H1 (cell line): ENCODE measurements around the gene CPHXL. TPM values are rescaled to one million over a fixed set of nuclear protein-coding genes. Genes with fewer than 3 reads are reported as not detected.

Source experiments
- CTCF ChIA-PET: fragments of 300-600 bp; sonication (Branson Sonifier 250); formaldehyde crosslinking; loops from one replicate; lab custom pipeline; 2021; ENCODE audit not compliant: partially characterized antibody; lab: Charles Lee
- POLR2A ChIA-PET: fragments of 300-600 bp; sonication (Branson Sonifier 250); formaldehyde crosslinking; loops from one replicate; lab custom pipeline; 2021; ENCODE audit warnings: inconsistent platforms; ENCODE audit not compliant: partially characterized antibody; lab: Charles Lee
- DNase-seq, 2 experiments: peaks; one replicate each; pipeline versions ENCODE4 v3.0.0 to v3.0.0-alpha.2; 2010 to 2022; ENCODE audit warnings: low spot score in 2 of 2, low read depth in 1 of 2, mixed read lengths in 1 of 2
- FAIRE-seq: peaks from 2 replicates; lab custom pipeline; 2011; peaks lifted over from hg19 to GRCh38; lab: Jason Lieb, UNC
- H2AFZ ChIP-seq: 2 replicates; pipeline ENCODE4 v1.8.1; 2012; ENCODE audit warnings: low read length, inconsistent platforms
- H2AK5ac ChIP-seq: 2 replicates; pipeline ENCODE4 v1.6.1; 2013; ENCODE audit warnings: low read depth, low read length
- H2BK120ac ChIP-seq: replicated peaks from 2 replicates; pipeline ENCODE3; 2013; ENCODE audit warnings: low read depth, low read length, inconsistent platforms
- H2BK12ac ChIP-seq: 2 replicates; pipeline ENCODE4 v1.6.1; 2013; ENCODE audit warnings: low read depth, low read length
- H2BK15ac ChIP-seq: 2 replicates; pipeline ENCODE4 v1.6.1; 2013; ENCODE audit warnings: low read length
- H2BK20ac ChIP-seq: 2 replicates; pipeline ENCODE4 v1.6.1; 2013; ENCODE audit warnings: low read length
- H2BK5ac ChIP-seq: 2 replicates; pipeline ENCODE4 v1.6.1; 2013; ENCODE audit warnings: low read depth, low read length
- H3K14ac ChIP-seq: 2 replicates; pipeline ENCODE4 v1.6.1; 2013; ENCODE audit warnings: inconsistent platforms; ENCODE audit not compliant: insufficient read length
- H3K18ac ChIP-seq: 2 replicates; pipeline ENCODE4 v1.6.1; 2013; ENCODE audit warnings: low read length; ENCODE audit errors: extremely low read depth
- H3K23ac ChIP-seq: 2 replicates; pipeline ENCODE4 v1.6.1; 2013; ENCODE audit warnings: inconsistent platforms; ENCODE audit not compliant: insufficient read length
- H3K23me2 ChIP-seq: 2 replicates; pipeline ENCODE4 v1.6.1; 2013; ENCODE audit warnings: low read depth, low read length
- H3K27ac ChIP-seq: 2 replicates; pipeline ENCODE4 v1.6.1; 2011; ENCODE audit warnings: low read depth, low read length, inconsistent platforms
- H3K27me3 ChIP-seq, 4 experiments: replicated peaks in 1 of 4; 1 replicate in 1 of 4; 2 replicates in 3 of 4; pipeline versions ENCODE4 v1.6.1 to v1.8.1; 2011 to 2013; ENCODE audit warnings: low read length in 3 of 4, mild to moderate bottlenecking in 3 of 4, inconsistent platforms in 2 of 4, mixed read lengths in 2 of 4, moderate library complexity in 1 of 4; ENCODE audit not compliant: control insufficient read depth in 3 of 4, insufficient read depth in 3 of 4; ENCODE audit errors: extremely low read depth in 1 of 4
- H3K36me3 ChIP-seq, 4 experiments: 2 replicates each; pipeline versions ENCODE4 v1.6.1 to v1.8.1; 2011 to 2013; ENCODE audit warnings: mild to moderate bottlenecking in 4 of 4, low read length in 3 of 4, moderate library complexity in 2 of 4, control low read depth in 1 of 4, inconsistent platforms in 1 of 4; ENCODE audit not compliant: insufficient read depth in 4 of 4, control insufficient read depth in 2 of 4
- H3K4ac ChIP-seq: replicated peaks from 2 replicates; pipeline ENCODE3; 2013; ENCODE audit warnings: low read length, low read depth, mixed read lengths, inconsistent platforms; ENCODE audit not compliant: insufficient read length
- H3K4me1 ChIP-seq, 4 experiments: replicated peaks in 1 of 4; 1 replicate in 1 of 4; 2 replicates in 3 of 4; pipeline versions ENCODE4 v1.6.1 to v1.8.1; 2011 to 2013; ENCODE audit warnings: low read length in 3 of 4, inconsistent platforms in 2 of 4, mixed read lengths in 1 of 4; ENCODE audit not compliant: insufficient read depth in 4 of 4, control insufficient read depth in 3 of 4
- H3K4me2 ChIP-seq, 2 experiments: 2 replicates each; pipeline versions ENCODE4 v1.6.1 to v1.8.1; 2011 to 2013; ENCODE audit warnings: low read depth in 2 of 2, low read length in 2 of 2, control low read depth in 1 of 2, inconsistent platforms in 1 of 2, mild to moderate bottlenecking in 1 of 2; ENCODE audit not compliant: insufficient read depth in 1 of 2
- H3K4me3 ChIP-seq, 4 experiments: fragments of 200-600, 300-600 bp in 1 of 4; sonication (generic), shearing (Covaris generic), sonication (Bioruptor Twin) in 1 of 4; 2 replicates each; pipeline versions ENCODE4 v1.5.1 to v1.8.1; 2011 to 2016; ENCODE audit warnings: low read length in 4 of 4, low read depth in 3 of 4, control low read depth in 2 of 4, inconsistent platforms in 2 of 4, mild to moderate bottlenecking in 2 of 4, mixed read lengths in 1 of 4, moderate library complexity in 1 of 4; ENCODE audit not compliant: insufficient read depth in 2 of 4; ENCODE audit errors: extremely low read depth in 1 of 4
- H3K56ac ChIP-seq: replicated peaks from 2 replicates; pipeline ENCODE3; 2013; ENCODE audit warnings: low read depth, mild to moderate bottlenecking, mixed read lengths, low read length, inconsistent platforms; ENCODE audit not compliant: insufficient read length
- H3K79me1 ChIP-seq: 2 replicates; pipeline ENCODE4 v1.6.1; 2013; ENCODE audit warnings: low read depth, low read length, control low read depth
- H3K79me2 ChIP-seq, 2 experiments: 2 replicates each; pipeline versions ENCODE4 v1.6.1 to v1.8.1; 2012 to 2013; ENCODE audit warnings: low read length in 2 of 2, mild to moderate bottlenecking in 2 of 2, inconsistent platforms in 1 of 2; ENCODE audit not compliant: insufficient read depth in 2 of 2, control insufficient read depth in 1 of 2
- H3K9ac ChIP-seq, 4 experiments: replicated peaks in 1 of 4; 1 replicate in 1 of 4; 2 replicates in 3 of 4; pipeline versions ENCODE4 v1.6.1 to v1.8.1; 2011 to 2013; ENCODE audit warnings: low read depth in 3 of 4, low read length in 3 of 4, control low read depth in 2 of 4, mild to moderate bottlenecking in 2 of 4, moderate library complexity in 2 of 4, inconsistent platforms in 1 of 4; ENCODE audit errors: extremely low read depth in 1 of 4
- H3K9me3 ChIP-seq, 2 experiments: 2 replicates each; pipeline versions ENCODE4 v1.6.1 to v1.8.1; 2012 to 2013; ENCODE audit warnings: mild to moderate bottlenecking in 2 of 2, moderate library complexity in 2 of 2, control low read depth in 1 of 2, inconsistent platforms in 1 of 2, low read depth in 1 of 2, low read length in 1 of 2, mixed read lengths in 1 of 2; ENCODE audit not compliant: insufficient read depth in 2 of 2
- H4K20me1 ChIP-seq, 2 experiments: replicated peaks in 1 of 2; 2 replicates each; pipeline versions ENCODE3 to v1.8.1; 2011 to 2013; ENCODE audit warnings: inconsistent platforms in 2 of 2, low read length in 2 of 2, mild to moderate bottlenecking in 1 of 2; ENCODE audit not compliant: insufficient read depth in 2 of 2, control insufficient read depth in 1 of 2
- H4K5ac ChIP-seq: 2 replicates; pipeline ENCODE4 v1.6.1; 2013; ENCODE audit warnings: low read length, low read depth, mixed read lengths, inconsistent platforms; ENCODE audit not compliant: insufficient read length
- H4K8ac ChIP-seq: 2 replicates; pipeline ENCODE4 v1.8.0; 2013; ENCODE audit warnings: mild to moderate bottlenecking, moderate library complexity, low read length, inconsistent platforms; ENCODE audit not compliant: insufficient read depth; ENCODE audit errors: extremely low read depth
- H4K91ac ChIP-seq: replicated peaks from 2 replicates; pipeline ENCODE3; 2013; ENCODE audit warnings: low read length, mixed read lengths, inconsistent platforms; ENCODE audit not compliant: insufficient read length
- ASH2L ChIP-seq: fragments of 200-600, 300-600 bp; sonication (generic); IDR thresholded peaks from one replicate; pipeline ENCODE4 v1.7.1; 2017; ENCODE audit warnings: low read length
- ATF3 ChIP-seq: IDR thresholded peaks from 2 replicates; pipeline ENCODE4 v1.6.1; 2011; ENCODE audit warnings: low read depth, mild to moderate bottlenecking, low read length; ENCODE audit not compliant: insufficient read depth
- CBX8 ChIP-seq: fragments of 300-800, 300-1000 bp; sonication (generic); IDR thresholded peaks from 2 replicates; pipeline ENCODE4 v1.7.1; 2016; ENCODE audit warnings: low read depth, low read length, borderline replicate concordance
- HDAC6 ChIP-seq: IDR thresholded peaks from one replicate; pipeline ENCODE4 v1.7.1; 2012; ENCODE audit warnings: low read depth, mild to moderate bottlenecking, inconsistent platforms, low read length, moderate library complexity
- JUN ChIP-seq: IDR thresholded peaks from 2 replicates; pipeline ENCODE4 v1.6.1; 2011; ENCODE audit warnings: low read depth, mild to moderate bottlenecking, improper control_type of control experiment, low read length
- KDM4A ChIP-seq: IDR thresholded peaks from one replicate; pipeline ENCODE4 v1.7.1; 2012; ENCODE audit warnings: low read depth, mild to moderate bottlenecking, moderate library complexity, low read length, inconsistent platforms; ENCODE audit not compliant: severe bottlenecking
- NANOG ChIP-seq: IDR thresholded peaks from 2 replicates; pipeline ENCODE4 v1.6.1; 2011; ENCODE audit warnings: low read length, low read depth, mild to moderate bottlenecking, inconsistent platforms; ENCODE audit not compliant: insufficient read depth, poor library complexity, severe bottlenecking
- RNF2 ChIP-seq: fragments of 200-900, 300-1000 bp; sonication (generic); IDR thresholded peaks from 2 replicates; pipeline ENCODE4 v1.7.1; 2016; ENCODE audit warnings: borderline replicate concordance, low read depth, mild to moderate bottlenecking, antibody characterized with exemption, low read length; ENCODE audit not compliant: poor library complexity, severe bottlenecking; ENCODE audit errors: missing control alignments
- RXRA ChIP-seq: IDR thresholded peaks from 2 replicates; pipeline ENCODE4 v1.6.1; 2011; ENCODE audit warnings: low read depth, mild to moderate bottlenecking, low read length, moderate library complexity; ENCODE audit not compliant: insufficient read depth
- SIN3A ChIP-seq, 2 experiments: IDR thresholded peaks in 1 of 2; conservative IDR thresholded peaks in 1 of 2; 2 replicates each; pipeline ENCODE4 v1.6.1; 2011 to 2012; ENCODE audit warnings: low read length in 2 of 2, improper control_type of control experiment in 1 of 2, low read depth in 1 of 2, mild to moderate bottlenecking in 1 of 2
- SP2 ChIP-seq: IDR thresholded peaks from 2 replicates; pipeline ENCODE4 v1.6.1; 2012; ENCODE audit warnings: mild to moderate bottlenecking, low read length, inconsistent platforms
- USF2 ChIP-seq: IDR thresholded peaks from 2 replicates; pipeline ENCODE4 v1.6.1; 2011; ENCODE audit warnings: low read length, improper control_type of control experiment
- WGBS, 2 experiments: shearing (Covaris generic) in 1 of 2; methylation state at CpG; one replicate each; pipeline versions ENCODE4 v1.1.6 to v1.1.7; 2013 to 2015; ENCODE audit warnings: low lambda C conversion rate in 2 of 2, mixed read lengths in 2 of 2, inconsistent platforms in 1 of 2, low coverage in 1 of 2, missing lambda C conversion rate in 1 of 2; ENCODE audit not compliant: insufficient replicate concordance in 2 of 2, insufficient coverage in 1 of 2, insufficient read length in 1 of 2; ENCODE audit errors: extremely low coverage in 1 of 2, missing lambda C conversion rate in 1 of 2; 5-methylcytosine and 5-hydroxymethylcytosine counted together
- polyA plus RNA-seq, 7 experiments: library from polyadenylated mRNA; depleted of rRNA in 3 of 7; stranded (reverse) in 5 of 7; unstranded in 2 of 7; fragments of >200 nt in 5 of 7; fragments of 200-250 nt in 2 of 7; gene quantifications; 1 replicate in 5 of 7; 2 replicates in 1 of 7; 4 replicates in 1 of 7; pipeline versions ENCODE4 v1.2.1 to v1.2.3, GENCODE V29; 2011 to 2013; ENCODE audit warnings: missing spikeins in 2 of 7, mixed read lengths in 2 of 7
- total RNA-seq: library from RNA; stranded (reverse); fragmentation: NEBNext Ultra II Directional; extraction: Animal tissue kit (Norgen Biotek cat#: 25700); gene quantifications from 2 replicates; pipeline ENCODE4 v1.2.1, GENCODE V29; 2021

CPHXL gene
- total and polyA plus RNA-seq, 2 of the 8 experiments (the other 6 are each of a cell fraction or from before 2014, with no cell fraction given), result not detected

- H3K27me3 ChIP-seq, result no peaks in the 10 kb centered on the region
- H3K9me3 ChIP-seq, result peaks cover 4 to 12% of the 10 kb centered on the region in 2 experiments; a peak in 2 of 4 replicates
- no peak overlapping the region for H2AFZ ChIP-seq
- TF ChIP-seq SIN3A (conservative IDR thresholded peaks at IDR 0.05 in 1 of 2, IDR thresholded peaks at IDR 0.05 in 1 of 2; ENCODE audit: low read depth in 1 of 2, low read length in 2 of 2), result no peak
- TF ChIP-seq CBX8, result no peak
- TF ChIP-seq ATF3, result no peak
- no peak for TF ChIP-seq USF2
- TF ChIP-seq HDAC6, result no peak
- TF ChIP-seq KDM4A, result no peak
- TF ChIP-seq RXRA, result no peak
- no peak for TF ChIP-seq SP2
- TF ChIP-seq ASH2L, result no peak
- no peak for TF ChIP-seq NANOG
- no peak for TF ChIP-seq RNF2
- no peak for TF ChIP-seq JUN
Measured at GRCh38 chr16:75774197-75774596, 47.9 kb upstream of the CPHXL start.

More at GRCh38 chr16:75774197-75774596, 47.9 kb upstream of the CPHXL start:
- H3K4ac ChIP-seq, result no peak overlapping the region
- FAIRE-seq (no peak), DNase-seq (no peak)
- H3K14ac ChIP-seq, result no peak overlapping the region
- ChIA-PET POLR2A (no interaction called here), CTCF (interaction anchor here (0.6 kb wide), 1 partner anchor 302 kb away, joined by 3 read pairs; no protein-coding TSS in a partner anchor)
- H3K23ac ChIP-seq, result no peak overlapping the region
- no peaks in the 10 kb centered on the region for H3K79me2 ChIP-seq
- 88% methylated on average over 1 of the region's 1 CpG; no CpG with 5 or more reads in 1 of the 2 experiments for WGBS, 2 experiments
- H4K91ac ChIP-seq, result no peak overlapping the region
- H2BK20ac ChIP-seq, result no peak overlapping the region
- no peak overlapping the region for H2BK15ac ChIP-seq
- no peak overlapping the region for H3K9ac ChIP-seq
- no peak overlapping the region for H2BK12ac ChIP-seq
- H2BK5ac ChIP-seq, result no peak overlapping the region
- H3K23me2 ChIP-seq, result no peaks in the 10 kb centered on the region
- H3K36me3 ChIP-seq, result no peaks in the 10 kb centered on the region
- H4K5ac ChIP-seq, result no peak overlapping the region
- H2BK120ac ChIP-seq, result no peak overlapping the region
- H4K8ac ChIP-seq, result no peak overlapping the region
- H3K79me1 ChIP-seq, result no peaks in the 10 kb centered on the region
- H3K56ac ChIP-seq, result no peak overlapping the region
- no peaks in the 10 kb centered on the region for H4K20me1 ChIP-seq
- no peak overlapping the region for H3K18ac ChIP-seq
- no peak overlapping the region for H3K27ac ChIP-seq
- H3K4me3 ChIP-seq, result no peak overlapping the region
- no peaks in the 10 kb centered on the region for H3K4me1 ChIP-seq
- H2AK5ac ChIP-seq, result no peak overlapping the region
- H3K4me2 ChIP-seq, result no peak overlapping the region
